DND-41 (cell line): ENCODE results near the gene MTX2.

ENCODE experiments used
- CTCF ChIP-seq: IDR thresholded peaks from 2 replicates; pipeline ENCODE4 v1.5.1; 2012; ENCODE audit warnings: borderline replicate concordance, low read length, moderate library complexity, mild to moderate bottlenecking; ENCODE audit not compliant: poor library complexity, severe bottlenecking; ENCODE audit errors: extremely low read depth
- EZH2 ChIP-seq: IDR thresholded peaks from 3 replicates; pipeline ENCODE4 v1.6.1; 2012; ENCODE audit warnings: borderline replicate concordance, low read depth, mild to moderate bottlenecking, moderate library complexity, low read length, inconsistent platforms; ENCODE audit not compliant: severe bottlenecking

- TF ChIP-seq CTCF, result no peak
- no peak for TF ChIP-seq EZH2
Observed at GRCh38 chr2:176242276-176242675, 27.0 kb upstream of the MTX2 start.
